Neural progenitor cell (in vitro differentiated cells): ENCODE measurements around the gene VWA5B1.

Experiments
- EZH2phosphoT487 ChIP-seq: fragments of 200-600 bp; sonication (generic); IDR thresholded peaks from 2 replicates; pipeline ENCODE4 v1.6.1; 2017; ENCODE audit warnings: antibody characterized with exemption
- TF ChIP-seq, protein P1 (sequence below): fragments of 200-600 bp; sonication (generic); IDR thresholded peaks from 2 replicates; pipeline ENCODE4 v1.5.1; 2017; ENCODE audit warnings: antibody characterized with exemption, mild to moderate bottlenecking

DNA sequence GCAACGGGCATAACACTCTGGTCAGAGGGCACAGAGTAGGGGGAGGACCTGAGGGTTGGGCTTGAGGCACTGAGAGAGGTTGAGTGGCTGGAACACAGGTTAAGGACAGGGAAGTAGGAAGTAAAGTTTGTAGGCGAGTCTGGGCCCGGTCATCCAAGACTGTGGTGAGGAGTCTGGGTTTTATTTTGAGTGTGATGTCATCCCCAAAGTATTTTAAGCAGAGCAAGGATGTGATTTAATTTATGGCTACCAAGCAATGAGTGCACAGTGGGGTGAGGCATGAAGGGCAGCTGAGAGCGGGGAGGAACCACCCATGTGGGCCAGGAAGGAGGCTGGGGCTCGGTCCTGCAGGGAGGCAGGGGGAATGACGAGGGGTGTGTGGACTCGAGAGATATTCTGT is 11.2 kb upstream of the VWA5B1 start:
- no peak for TF ChIP-seq EZH2phosphoT487
- TF ChIP-seq, protein P1, sequence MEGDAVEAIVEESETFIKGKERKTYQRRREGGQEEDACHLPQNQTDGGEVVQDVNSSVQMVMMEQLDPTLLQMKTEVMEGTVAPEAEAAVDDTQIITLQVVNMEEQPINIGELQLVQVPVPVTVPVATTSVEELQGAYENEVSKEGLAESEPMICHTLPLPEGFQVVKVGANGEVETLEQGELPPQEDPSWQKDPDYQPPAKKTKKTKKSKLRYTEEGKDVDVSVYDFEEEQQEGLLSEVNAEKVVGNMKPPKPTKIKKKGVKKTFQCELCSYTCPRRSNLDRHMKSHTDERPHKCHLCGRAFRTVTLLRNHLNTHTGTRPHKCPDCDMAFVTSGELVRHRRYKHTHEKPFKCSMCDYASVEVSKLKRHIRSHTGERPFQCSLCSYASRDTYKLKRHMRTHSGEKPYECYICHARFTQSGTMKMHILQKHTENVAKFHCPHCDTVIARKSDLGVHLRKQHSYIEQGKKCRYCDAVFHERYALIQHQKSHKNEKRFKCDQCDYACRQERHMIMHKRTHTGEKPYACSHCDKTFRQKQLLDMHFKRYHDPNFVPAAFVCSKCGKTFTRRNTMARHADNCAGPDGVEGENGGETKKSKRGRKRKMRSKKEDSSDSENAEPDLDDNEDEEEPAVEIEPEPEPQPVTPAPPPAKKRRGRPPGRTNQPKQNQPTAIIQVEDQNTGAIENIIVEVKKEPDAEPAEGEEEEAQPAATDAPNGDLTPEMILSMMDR: no peak
